ENCODE results near the gene PALLD. TPM values are rescaled to one million over a fixed set of nuclear protein-coding genes. Genes with fewer than 3 reads are reported as not detected.

Gene PALLD
- total RNA-seq, 1 experiment from 2014 or later, result 18.3 TPM

DNA sequence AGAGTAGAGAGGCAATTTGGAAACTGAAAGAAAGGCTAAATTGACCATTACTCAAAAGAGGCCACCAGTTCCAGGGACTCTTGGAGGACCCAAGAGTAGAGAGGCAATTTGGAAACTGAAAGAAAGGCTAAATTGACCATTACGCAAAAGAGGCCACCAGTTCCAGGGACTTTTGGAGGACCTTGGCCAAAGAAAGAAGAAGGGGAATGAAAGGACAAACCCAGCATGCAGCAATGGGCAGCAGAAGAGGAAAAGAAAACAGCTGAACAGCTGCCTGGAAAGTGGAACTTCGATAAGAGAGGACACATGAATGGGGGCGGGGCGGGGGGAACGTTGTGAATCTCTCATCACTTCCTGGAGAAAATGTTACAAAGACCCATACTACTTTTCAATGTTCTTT, 80.8 kb downstream of the PALLD start:
- no peak overlapping the region for H3K56ac ChIP-seq (ENCODE audit: insufficient read length, low read depth, low read length)
- no peak overlapping the region for H3K18ac ChIP-seq (ENCODE audit: insufficient read length, low read depth, low read length)
- WGBS (ENCODE audit: extremely low coverage, insufficient read length, low lambda C conversion rate), result no CpG with 5 or more reads among the region's 5 CpGs
- no peaks in the 10 kb centered on the region for H4K20me1 ChIP-seq (ENCODE audit: control insufficient read depth, insufficient read depth, insufficient read length)
- no peak overlapping the region for H3K14ac ChIP-seq (ENCODE audit: insufficient read depth, low read length)
- H4K5ac ChIP-seq (ENCODE audit: insufficient read length, low read depth, low read length), result no peak overlapping the region
- H2BK12ac ChIP-seq (ENCODE audit: insufficient read length, low read depth, low read length), result no peak overlapping the region
- Mint-ChIP-seq H3K4me3 (no peak overlapping the region), H3K9me3 (peaks cover 9 to 13% of the 10 kb centered on the region in 2 experiments; a peak in 4 of 5 replicates), H3K27ac (no peak overlapping the region), H3K27me3 (ENCODE audit: low read depth) (no peaks in the 10 kb centered on the region), H3K4me1 (peaks cover 0 to 7% of the 10 kb centered on the region in 2 experiments; a peak in 3 of 4 replicates), H3K36me3 (ENCODE audit: insufficient read depth in 1 of 3, low read depth in 3 of 3) (peaks cover 0 to 9% (median 0%) of the 10 kb centered on the region in 3 experiments; a peak in 4 of 7 replicates)
- TF ChIP-seq, protein P1, sequence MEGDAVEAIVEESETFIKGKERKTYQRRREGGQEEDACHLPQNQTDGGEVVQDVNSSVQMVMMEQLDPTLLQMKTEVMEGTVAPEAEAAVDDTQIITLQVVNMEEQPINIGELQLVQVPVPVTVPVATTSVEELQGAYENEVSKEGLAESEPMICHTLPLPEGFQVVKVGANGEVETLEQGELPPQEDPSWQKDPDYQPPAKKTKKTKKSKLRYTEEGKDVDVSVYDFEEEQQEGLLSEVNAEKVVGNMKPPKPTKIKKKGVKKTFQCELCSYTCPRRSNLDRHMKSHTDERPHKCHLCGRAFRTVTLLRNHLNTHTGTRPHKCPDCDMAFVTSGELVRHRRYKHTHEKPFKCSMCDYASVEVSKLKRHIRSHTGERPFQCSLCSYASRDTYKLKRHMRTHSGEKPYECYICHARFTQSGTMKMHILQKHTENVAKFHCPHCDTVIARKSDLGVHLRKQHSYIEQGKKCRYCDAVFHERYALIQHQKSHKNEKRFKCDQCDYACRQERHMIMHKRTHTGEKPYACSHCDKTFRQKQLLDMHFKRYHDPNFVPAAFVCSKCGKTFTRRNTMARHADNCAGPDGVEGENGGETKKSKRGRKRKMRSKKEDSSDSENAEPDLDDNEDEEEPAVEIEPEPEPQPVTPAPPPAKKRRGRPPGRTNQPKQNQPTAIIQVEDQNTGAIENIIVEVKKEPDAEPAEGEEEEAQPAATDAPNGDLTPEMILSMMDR (conservative IDR thresholded peaks at IDR 0.05), result no peak
- H3K79me2 ChIP-seq (ENCODE audit: insufficient read depth, low read length), result no peaks in the 10 kb centered on the region
- H3K27ac ChIP-seq (ENCODE audit: insufficient read length, low read depth, low read length), result no peak overlapping the region
- H3K4me2 ChIP-seq (ENCODE audit: insufficient read depth, insufficient read length, low read length), result no peak overlapping the region
- no peaks in the 10 kb centered on the region for H3K23me2 ChIP-seq (ENCODE audit: insufficient read length, low read depth, low read length, poor library complexity, severe bottlenecking)
- H3K9me3 ChIP-seq (ENCODE audit: control insufficient read depth, low read depth, low read length), result no peaks in the 10 kb centered on the region
- H3K4me1 ChIP-seq (ENCODE audit: insufficient read depth, low read length), result no peaks in the 10 kb centered on the region
- H2AK5ac ChIP-seq (ENCODE audit: insufficient read length, low read length), result no peak overlapping the region
- no peak overlapping the region for H3K9ac ChIP-seq (ENCODE audit: extremely low read depth, insufficient read length, low read length)
- no peaks in the 10 kb centered on the region for H3K79me1 ChIP-seq (ENCODE audit: insufficient read depth, low read depth, low read length, poor library complexity, severe bottlenecking)
- no peak overlapping the region for H2AFZ ChIP-seq (ENCODE audit: low read length)
- H4K8ac ChIP-seq (replicated peaks; ENCODE audit: insufficient read length, low read depth, low read length), result no peak overlapping the region
- H4K91ac ChIP-seq (ENCODE audit: insufficient read length, low read depth, low read length), result no peak overlapping the region
- no peak overlapping the region for H3K4ac ChIP-seq (ENCODE audit: low read depth, low read length)
- H3K27me3 ChIP-seq (ENCODE audit: insufficient read depth, low read length), result no peaks in the 10 kb centered on the region
- no peak overlapping the region for H2BK5ac ChIP-seq (ENCODE audit: insufficient read length, low read length)
- H3K23ac ChIP-seq (ENCODE audit: insufficient read length, low read depth, low read length), result no peak overlapping the region
- H3T11ph ChIP-seq (ENCODE audit: low read length), result no peak overlapping the region
- no peak for DNase-seq
- H2BK20ac ChIP-seq (ENCODE audit: low read depth, low read length, poor library complexity, severe bottlenecking), result no peak overlapping the region
- no peak overlapping the region for H2BK120ac ChIP-seq (ENCODE audit: low read depth, low read length, poor library complexity, severe bottlenecking)
- no peak overlapping the region for H2BK15ac ChIP-seq (ENCODE audit: low read depth, low read length)

Data from H9 (cell line).